GM21723 (cell line): ENCODE results near the gene CSNK1G3.
"Not testable (repeated sequence)": the region's sequence is repeated elsewhere in the genome, so short reads cannot be mapped to it uniquely, and the experiment has no call there.

Source experiments
- ATAC-seq: cut with Tn5 transposase; IDR thresholded peaks from one replicate; pipeline ENCODE4 v1.9.1; 2021; ENCODE audit warnings: mild to moderate bottlenecking, moderate library complexity; ENCODE audit not compliant: unreplicated experiment

CSNK1G3 gene

DNA sequence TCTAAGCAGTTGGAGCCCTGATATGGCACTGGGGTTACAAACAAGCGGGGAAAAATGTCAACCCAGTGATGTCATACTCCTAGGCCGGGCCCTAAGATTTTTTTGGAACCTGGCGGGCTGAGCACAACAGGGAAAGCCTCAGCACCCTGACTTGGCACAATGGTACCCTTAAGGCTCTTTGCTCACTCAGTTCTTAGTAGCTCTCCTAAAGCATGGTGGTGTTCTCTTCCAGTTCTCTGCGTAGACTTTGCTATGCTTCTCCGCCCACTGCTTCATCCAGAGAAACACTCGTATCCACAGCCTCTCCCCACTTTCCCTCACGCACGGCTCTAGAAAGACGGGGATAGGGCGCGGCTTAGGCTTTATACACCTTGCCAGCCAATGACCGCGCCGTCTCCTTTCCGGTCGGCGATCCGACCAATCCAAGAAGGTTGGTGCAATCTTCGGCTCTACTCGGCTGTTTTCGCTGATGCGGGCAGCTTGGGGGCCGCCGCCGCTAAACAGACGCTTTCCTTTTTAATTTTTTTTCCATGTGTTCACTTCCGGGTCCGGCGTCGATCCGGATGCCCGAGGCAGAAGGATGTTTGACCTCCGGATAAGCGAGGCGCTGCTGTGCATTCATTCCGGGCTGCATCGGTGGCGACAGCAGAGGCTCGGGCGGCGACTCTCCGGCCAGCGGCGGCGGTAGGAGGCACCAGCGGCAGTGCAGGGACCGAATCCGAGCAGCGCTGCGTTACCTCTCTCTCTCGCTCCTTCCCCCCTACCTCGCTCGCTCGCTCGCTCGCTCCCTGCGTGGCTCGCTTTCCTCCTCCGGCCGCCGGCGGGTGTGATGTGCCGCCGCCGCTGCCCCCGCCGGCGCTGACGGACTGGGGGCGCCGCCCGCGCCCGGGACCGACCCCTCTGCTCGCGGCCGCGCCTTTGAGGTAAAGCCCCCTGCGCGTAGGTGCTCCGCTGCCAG, at the start of gene CSNK1G3:
Gene CSNK1G3 (plus strand): TSS at position 530 of the 958 bp plus-strand sequence. CDS start 33,487 bp downstream, outside the sequence.
- ATAC-seq = peak; percentile 96

DNA sequence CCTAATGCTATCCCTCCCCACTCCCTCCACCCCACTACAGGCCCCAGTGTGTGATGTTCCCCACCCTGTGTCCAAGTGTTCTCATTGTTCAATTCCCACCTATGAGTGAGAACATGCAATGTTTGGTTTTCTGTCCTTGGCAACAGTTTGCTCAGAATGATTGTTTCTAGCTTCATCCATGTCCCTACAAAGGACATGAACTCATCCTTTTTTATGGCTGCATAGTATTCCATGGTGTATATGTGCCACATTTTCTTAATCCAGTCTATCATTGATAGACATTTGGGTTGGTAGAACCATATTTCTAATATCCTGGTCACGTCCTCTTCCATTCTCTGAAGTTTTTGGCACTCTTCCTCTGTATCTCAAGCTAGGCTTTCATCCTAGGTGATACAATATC, 45.1 kb upstream of the CSNK1G3 start:
- not testable (repeated sequence) for ATAC-seq

DNA sequence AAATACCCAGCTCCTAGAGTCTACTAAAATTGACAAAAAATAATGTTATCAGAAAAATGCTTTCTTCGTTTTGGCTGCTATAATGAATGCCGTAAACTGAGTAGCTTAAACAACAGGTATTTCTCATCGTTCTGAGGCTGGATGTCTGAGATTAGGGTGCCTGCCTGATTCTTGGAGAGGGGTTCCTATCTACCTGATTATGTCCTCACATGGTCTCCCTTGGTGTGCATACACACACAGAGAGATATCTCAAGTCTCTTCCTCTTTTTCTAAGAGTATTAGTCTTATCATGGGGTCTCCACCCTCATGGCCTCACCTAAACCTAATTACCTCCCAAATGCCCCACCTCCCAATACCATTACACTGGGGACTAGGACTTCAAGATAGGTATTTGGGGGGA, 40.6 kb upstream of the CSNK1G3 start:
- no peak for ATAC-seq

DNA sequence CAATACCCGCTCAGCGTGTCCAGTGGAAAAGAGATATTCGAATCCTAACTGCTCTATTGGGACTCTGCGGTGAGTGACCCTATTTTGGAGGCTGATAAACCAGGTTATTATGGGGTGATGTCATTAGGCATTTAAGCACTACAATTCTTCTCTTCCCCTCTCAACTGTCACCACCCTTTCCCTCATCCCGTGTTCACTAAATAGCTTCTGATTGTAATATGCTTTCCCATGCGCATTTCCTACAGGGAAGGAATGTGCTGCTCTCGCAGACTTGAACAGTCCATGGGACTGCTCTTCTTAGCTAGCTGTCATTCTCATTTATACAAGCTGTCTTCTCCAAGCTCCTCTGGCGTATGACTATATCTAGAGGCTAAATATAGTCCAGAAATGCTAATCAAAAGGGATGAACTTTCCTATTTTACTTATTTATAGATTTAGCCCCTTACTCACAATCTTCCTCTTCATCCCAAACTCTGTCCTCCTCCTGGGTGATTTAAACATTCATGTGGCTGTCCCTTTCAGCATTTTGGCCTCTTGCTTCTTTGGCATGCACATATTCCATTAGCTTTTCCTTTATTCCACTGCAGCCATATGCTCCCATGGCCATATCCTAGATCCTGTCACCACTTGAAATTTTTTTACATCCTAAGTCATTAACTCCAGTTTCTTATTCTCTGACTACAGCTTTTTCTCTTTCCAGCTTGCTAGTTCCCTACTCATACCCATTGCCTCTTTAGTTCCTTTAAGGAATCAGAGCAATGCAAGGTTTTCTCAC, 39.6 kb upstream of the CSNK1G3 start:
- ATAC-seq = no peak

DNA sequence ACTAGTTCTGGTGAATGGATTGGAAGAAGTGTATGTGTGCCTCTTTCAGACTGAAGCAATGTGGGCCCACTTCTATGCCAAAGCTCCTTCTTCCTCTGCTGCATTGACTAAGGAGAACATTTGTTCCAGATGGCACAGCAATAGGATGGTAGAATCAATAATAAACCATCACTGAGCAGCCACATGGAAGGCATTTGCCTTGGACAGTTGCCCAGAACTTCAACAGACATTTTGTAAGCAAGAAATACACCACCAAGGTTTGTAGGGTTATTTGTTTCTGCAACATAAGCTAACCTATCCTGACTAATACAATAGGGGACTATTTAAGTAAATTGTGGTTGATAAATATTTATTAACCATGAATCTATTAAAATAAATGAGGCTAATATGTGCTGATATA, 37.7 kb upstream of the CSNK1G3 start:
- ATAC-seq = no peak

DNA sequence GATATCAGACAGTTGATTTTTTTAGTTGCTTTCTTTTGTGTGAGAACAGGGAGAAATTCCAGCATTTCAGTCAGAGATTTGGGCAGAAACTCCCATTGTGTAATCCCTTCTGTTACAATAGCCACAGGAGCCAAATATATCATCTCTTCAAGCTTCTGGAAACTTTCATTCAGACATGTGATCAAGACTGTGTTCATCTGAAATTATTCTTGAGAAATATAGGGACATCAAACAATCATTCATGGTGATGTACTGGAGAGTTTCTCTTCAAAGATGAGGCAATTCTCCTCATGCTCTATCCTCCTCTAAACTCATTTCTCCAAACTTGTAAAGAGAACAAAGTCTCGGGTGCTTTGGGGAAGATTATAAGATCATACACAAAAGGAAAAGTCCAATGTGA, 35.2 kb upstream of the CSNK1G3 start:
- ATAC-seq = no peak

DNA sequence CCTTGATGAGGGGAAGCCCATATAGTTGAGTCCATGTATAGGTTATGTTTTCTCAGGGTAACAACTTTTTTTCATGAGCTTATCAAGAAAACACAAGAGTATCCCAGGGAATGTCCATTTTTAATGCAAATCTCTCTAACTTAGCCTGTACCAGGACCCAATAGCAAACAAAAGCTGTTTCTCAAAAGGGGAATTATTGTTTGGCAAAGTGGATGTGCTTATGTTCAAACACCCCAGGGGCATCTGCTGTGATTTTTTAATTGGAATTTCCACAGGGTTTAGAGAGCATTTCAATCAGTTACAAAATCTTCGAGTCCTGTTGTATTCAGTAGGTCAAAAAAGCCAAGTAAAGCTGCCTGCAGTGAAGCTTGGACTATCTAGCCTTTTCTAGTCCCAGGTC, 33.4 kb upstream of the CSNK1G3 start:
- ATAC-seq = no peak

DNA sequence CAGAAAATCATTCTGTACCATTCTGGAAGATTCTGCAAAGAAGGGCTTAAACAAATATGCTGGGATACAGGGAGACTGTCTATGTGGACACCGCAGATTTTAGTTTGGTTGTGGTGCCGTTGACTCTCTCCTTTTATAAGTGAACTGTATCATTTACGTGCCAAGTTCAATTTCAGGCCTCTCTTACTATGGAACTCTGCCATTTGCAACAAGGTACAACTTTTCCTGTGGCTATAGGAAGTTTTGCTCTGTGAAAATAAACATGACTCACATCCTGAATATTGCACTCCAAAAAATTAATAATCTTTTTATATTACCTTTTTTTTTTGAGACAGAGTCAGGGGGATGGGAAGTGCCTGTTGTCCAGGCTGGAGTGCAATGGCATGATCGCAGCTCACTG, 29.7 kb upstream of the CSNK1G3 start:
- no peak for ATAC-seq

DNA sequence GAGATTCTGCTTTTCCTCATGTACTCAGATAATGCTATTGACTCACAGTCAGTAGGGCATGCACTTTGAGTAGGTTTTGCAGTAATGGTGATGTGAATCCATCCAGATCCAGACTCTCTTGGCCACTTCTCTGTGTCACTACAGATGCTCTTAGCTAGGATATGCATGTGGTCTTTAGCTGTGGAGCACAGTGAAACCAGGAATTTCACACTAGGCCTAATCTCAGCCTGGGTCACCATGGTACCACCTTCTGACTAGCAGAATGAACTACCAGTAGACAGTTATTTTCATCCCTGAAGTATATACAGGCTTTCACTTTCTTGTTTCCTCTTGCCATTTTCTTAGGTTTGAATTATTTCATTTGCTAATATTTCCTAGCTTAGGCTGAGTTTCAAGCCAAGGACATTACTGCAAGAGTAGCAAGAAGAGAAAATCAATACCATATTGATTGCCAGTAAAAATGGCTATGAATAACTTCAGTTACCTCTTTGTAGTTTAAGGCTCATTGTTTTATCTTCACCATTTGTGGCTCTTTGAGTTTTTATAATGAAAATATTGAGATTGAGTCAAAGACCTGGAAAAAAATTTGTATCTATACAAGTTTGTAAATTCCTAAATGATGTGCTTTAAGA, 28.4 kb upstream of the CSNK1G3 start:
- no peak for ATAC-seq

DNA sequence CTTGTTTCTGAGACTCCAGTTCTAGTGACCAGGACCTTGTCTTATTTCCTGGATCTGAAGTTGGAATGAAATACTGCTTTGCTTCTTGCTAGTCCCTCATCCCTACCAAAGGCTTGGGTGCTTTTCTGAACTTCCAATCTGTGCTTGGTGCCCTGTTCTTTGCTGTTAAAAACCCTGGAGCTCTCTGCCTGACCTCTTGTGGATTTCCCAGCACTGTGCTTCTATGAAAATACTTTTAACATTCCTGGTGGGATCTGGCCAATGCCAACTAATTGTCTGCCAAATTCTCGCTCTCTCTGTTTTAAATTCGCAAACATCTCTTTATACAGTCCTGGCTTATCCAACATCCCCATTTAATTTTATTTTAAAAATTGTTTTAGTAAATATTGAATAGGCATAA, 26.7 kb upstream of the CSNK1G3 start:
- ATAC-seq = no peak

DNA sequence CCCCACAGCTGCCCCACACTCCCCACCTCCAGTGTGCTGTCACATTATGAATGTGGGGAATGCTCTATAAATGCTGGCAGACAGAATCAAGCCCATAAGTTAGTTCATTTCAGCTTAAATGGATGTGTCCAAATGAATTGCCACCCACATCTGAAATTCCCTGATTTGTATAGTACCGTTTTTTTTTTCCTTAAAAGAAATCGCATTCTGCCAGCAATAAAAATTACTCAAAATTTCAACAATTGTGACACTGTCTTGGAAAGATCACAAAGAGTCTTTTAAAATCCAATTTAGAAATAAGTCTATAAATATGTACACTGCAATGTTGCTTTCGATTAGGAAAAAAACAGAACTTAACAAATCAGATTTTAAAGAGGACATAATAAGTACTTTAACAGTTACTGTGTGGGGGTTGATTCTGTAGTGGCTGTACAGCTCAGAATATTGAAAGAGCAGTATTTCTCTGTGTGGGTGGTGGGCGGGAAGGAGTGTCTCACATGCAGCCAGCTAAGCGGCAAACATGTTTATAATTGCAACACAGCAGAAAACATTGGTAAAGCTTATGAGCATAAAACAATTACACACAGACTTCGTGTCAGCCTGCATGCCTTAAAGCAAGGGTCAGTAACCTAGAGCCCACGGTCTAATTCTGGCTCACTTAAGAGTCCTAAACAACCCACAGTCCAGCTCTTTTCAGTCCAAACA, 24.9 kb upstream of the CSNK1G3 start:
- no peak for ATAC-seq

DNA sequence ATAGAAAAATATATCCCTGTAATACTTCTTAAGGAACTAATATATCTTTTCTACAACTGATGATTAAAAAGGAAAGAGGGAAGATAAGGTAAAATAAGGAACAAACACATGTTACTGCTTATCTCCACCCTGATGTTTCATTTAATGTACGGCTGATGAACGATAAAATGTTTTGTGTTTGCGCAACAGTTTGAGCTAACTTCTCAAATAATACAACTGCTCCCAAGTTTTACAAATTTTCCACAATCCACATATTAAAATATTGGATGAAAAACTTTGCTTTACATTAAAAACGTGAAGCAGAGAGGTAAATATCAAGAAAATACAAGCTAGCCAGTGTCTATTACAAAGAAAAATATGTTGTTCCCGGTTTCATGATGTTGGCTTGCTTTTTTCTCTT, 21.0 kb upstream of the CSNK1G3 start:
- ATAC-seq = no peak

DNA sequence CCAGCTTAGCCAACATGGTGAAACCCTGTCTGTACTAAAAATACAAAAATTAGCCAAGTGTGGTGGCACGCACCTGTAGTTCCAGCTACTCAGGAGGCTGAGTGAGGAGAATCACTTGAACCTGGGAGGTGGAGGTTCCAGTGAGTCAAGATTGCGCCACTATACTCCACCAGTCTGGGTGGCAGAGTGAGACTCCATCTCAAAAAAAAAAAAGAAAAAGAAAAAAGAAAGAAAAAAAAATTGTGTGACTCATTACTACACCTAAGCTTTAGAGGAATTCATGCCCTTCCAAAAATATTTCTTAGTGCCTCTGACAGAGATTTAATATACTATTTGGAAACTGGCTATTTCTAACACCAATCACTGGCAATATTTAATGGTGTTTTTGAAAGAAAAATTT, 16.8 kb upstream of the CSNK1G3 start:
- not testable (repeated sequence) for ATAC-seq

DNA sequence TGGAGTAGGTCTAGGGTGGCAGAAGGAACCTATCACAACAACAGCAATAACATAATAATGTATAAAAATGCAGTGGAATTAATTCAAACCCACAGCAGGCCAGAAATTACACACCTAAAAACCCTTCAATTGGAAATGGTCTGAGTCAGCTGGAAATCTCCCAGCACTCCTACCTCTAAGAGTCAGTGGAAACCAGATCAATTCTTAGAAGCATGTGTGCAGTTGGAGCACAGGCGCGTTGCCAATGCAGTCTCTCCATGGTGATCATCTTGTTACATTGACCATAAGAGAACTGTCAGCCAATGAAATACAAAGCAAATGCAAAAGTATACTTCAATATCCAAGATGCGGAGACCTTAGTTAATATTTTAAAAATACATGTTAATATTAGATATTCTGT, 15.1 kb upstream of the CSNK1G3 start:
- no peak for ATAC-seq

DNA sequence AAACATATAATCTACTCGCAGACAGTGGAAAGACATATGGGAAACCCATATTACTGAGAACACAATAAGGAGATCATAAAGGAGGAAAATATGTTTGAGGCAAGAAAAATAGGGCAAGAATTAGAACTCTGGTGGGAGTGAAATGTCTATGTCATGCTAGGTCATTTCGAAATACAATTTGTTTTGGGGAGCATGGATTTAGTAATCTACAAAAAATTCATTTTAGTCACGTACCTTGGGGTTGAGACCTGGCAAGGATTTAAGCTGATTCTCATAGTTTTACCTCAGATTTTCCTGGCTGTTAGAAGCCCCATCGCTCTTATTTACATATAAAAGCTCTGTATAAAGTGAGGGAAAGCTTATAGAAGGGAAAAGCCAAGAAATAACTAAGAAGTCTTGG, 11.5 kb upstream of the CSNK1G3 start:
- ATAC-seq = no peak

DNA sequence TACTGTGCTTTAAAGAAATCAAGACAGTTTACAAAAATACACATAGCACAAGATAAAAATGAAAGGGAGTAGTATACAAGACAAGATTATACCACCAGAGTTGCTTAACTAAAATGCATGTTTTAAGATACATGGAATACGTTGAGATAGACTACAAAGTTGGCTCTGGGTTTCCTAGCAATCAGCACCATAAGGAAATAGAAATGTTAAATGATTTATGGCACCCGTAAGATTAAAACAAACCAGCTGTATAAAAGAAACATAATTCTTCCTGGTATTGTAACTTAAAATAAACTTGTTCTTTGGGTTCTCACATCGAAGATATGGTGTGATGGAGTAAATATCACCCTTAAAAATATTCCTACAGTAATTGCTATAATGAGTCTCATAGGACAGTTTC, 9.9 kb upstream of the CSNK1G3 start:
- ATAC-seq = no peak

DNA sequence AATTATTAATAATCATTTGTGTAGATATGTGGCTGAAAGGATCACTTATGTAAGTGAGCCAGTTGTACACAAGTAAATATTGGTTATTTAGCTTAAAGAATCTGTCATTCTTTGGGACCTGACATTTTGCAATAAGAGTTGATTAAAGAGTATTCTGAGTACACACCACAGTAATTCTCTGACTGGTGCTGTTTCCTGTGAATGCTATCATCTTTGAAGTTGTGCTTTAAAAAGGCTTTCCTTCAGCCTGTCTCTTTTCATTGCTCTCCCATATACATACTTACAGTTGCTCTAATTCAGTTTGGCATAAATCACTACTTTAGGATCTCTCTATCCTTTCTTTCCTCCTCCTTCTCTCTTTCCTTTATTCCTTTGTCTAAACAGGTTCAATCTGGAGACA, 8.7 kb upstream of the CSNK1G3 start:
- ATAC-seq = no peak

DNA sequence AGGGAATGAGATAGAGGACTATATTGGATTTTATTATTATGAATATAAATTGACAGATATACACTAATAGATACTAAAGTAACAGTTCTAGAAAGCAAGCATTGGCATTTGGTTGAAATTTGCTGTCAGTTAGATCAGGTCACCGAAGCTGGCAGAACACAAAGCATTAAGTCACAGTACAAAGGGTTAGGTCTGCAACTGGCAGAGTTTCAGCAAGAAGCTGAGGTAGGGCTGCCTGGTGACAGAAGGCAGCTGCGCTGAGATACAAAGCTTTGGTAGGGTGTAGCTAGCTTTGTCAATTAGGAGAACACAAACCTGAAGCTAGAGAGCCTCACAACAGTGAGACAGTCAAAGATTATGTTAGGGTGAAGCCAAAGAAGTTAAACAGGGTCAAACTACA, 6.3 kb upstream of the CSNK1G3 start:
- no peak for ATAC-seq

DNA sequence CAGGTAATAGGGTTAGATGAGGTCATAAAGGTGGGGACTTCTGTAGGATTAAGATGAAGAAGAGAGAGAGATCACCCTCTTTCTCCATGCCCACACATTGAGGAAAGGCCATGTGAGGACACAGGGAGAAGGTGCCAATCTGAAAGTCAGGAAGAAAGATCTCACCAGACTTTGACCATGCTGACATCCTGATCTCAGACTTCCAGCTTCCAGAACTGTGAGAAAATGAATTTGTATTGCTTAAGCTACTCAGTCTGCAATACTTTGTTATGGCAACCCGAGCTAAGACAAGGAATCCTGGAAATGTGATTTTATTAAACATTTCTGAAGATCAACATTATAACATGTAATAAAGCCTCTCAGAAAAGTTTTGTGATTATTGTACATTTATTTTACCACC, 3.5 kb upstream of the CSNK1G3 start:
- ATAC-seq = no peak

DNA sequence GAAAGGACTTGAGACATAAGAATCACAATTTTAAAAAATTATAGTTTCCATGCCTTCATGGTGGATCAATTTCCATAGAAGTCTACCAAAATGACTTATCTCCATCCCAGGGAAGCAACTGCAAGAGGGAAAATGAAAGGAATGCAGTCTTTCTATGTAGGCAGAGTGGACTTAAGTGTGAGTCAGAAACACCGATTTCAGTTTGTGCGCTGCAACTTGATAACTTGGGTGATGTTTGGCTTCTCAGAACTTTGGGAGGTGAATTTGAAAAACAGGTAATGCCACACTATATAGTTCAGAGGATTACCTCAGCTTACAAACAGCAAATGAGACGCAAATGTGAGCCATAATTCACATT, 708 bp upstream of the CSNK1G3 start:
- no peak for ATAC-seq
